ENCODE data around the gene MVD. TPM values are rescaled to one million over a fixed set of nuclear protein-coding genes. Genes with fewer than 3 reads are reported as not detected.

Gene MVD
- total RNA-seq, 3 donors from 2014 or later (not counting 1 experiment from before 2014, with no cell fraction given): 176 to 271 (median 185) TPM

DNA sequence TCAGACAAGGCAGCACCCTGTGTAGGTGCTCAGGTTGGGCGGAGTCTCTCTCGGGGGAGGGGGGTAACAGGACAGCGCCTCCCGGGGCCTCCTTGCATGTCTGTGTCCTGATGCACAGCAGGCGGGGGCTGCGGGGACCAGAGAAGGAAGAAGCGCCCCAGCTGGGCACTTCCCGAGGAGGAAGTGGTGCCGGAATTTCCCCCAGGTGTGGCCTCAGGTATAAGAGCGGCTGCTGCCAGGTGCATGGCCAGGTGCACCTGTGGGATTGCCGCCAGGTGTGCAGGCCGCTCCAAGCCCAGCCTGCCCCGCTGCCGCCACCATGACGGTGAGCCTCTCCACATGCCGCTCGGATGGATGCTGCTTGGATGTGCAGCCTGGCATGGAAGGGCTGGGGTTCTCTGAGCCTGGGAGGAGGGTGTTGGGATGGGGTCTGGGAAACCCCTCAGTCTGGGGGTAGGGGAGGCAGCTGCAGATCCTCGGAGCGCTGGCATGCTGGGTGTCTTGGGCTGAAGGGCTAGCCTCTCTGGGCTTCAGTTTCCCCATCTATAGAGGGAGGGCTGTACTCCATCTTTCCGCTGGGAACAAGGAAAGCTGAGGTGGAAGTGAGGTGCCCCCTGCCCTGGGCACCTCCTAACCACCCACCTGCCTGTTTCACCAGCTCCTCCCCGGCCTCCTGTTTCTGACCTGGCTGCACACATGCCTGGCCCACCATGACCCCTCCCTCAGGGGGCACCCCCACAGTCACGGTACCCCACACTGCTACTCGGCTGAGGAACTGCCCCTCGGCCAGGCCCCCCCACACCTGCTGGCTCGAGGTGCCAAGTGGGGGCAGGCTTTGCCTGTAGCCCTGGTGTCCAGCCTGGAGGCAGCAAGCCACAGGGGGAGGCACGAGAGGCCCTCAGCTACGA, 24.3 kb downstream of the MVD start, which contains the start of gene IL17C:
TSS of gene IL17C (plus strand) at position 250 of the 908 bp plus-strand sequence. CDS start at position 320, 70 bp downstream.
- H3K4me1 ChIP-seq (ENCODE audit: control insufficient read depth, insufficient read depth, low read length): peaks cover 88% of the 10 kb centered on the region
- TF ChIP-seq, protein P1, sequence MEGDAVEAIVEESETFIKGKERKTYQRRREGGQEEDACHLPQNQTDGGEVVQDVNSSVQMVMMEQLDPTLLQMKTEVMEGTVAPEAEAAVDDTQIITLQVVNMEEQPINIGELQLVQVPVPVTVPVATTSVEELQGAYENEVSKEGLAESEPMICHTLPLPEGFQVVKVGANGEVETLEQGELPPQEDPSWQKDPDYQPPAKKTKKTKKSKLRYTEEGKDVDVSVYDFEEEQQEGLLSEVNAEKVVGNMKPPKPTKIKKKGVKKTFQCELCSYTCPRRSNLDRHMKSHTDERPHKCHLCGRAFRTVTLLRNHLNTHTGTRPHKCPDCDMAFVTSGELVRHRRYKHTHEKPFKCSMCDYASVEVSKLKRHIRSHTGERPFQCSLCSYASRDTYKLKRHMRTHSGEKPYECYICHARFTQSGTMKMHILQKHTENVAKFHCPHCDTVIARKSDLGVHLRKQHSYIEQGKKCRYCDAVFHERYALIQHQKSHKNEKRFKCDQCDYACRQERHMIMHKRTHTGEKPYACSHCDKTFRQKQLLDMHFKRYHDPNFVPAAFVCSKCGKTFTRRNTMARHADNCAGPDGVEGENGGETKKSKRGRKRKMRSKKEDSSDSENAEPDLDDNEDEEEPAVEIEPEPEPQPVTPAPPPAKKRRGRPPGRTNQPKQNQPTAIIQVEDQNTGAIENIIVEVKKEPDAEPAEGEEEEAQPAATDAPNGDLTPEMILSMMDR (IDR thresholded peaks at IDR 0.05): no peak
- H3K4me3 ChIP-seq (ENCODE audit: low read length): no peak within 1 kb of the TSS
- Mint-ChIP-seq H3K4me3 (peak within 1 kb of the TSS; percentile 73), H3K4me1 (peaks cover 29 to 64% of the 10 kb centered on the region in 2 donors), H3K27me3 (ENCODE audit: low read depth in 2 of 2) (peaks cover 0 to 3% of the 10 kb centered on the region in 2 donors), H3K27ac (peak within 1 kb of the TSS; percentile 90 to 96), H3K36me3 (no peaks in the 10 kb centered on the region), H3K9me3 (peaks cover 0 to 3% of the 10 kb centered on the region in 2 donors)
- peak in 1 of 2 donors; percentile 59 for DNase-seq
- ATAC-seq: no peak
- H3K36me3 ChIP-seq (ENCODE audit: control insufficient read depth, insufficient read depth, low read length): peaks cover 10% of the 10 kb centered on the region
- peak within 1 kb of the TSS; percentile 88 for H3K27ac ChIP-seq (ENCODE audit: low read length)
- no peaks in the 10 kb centered on the region for H3K27me3 ChIP-seq (ENCODE audit: control insufficient read depth, insufficient read depth, low read length)
- peaks cover 10% of the 10 kb centered on the region for H3K9me3 ChIP-seq (ENCODE audit: control insufficient read depth, insufficient read depth, low read length)
- 40% methylated on average over 27 of the region's 27 CpGs for WGBS (ENCODE audit: insufficient coverage)
- intact Hi-C loops (cut with micrococcal nuclease): loop anchor here (5.0 to 10.0 kb wide), 4 partner anchors 49 to 181 kb away; partner anchors contain the start of genes SNAI3 and ZC3H18

DNA sequence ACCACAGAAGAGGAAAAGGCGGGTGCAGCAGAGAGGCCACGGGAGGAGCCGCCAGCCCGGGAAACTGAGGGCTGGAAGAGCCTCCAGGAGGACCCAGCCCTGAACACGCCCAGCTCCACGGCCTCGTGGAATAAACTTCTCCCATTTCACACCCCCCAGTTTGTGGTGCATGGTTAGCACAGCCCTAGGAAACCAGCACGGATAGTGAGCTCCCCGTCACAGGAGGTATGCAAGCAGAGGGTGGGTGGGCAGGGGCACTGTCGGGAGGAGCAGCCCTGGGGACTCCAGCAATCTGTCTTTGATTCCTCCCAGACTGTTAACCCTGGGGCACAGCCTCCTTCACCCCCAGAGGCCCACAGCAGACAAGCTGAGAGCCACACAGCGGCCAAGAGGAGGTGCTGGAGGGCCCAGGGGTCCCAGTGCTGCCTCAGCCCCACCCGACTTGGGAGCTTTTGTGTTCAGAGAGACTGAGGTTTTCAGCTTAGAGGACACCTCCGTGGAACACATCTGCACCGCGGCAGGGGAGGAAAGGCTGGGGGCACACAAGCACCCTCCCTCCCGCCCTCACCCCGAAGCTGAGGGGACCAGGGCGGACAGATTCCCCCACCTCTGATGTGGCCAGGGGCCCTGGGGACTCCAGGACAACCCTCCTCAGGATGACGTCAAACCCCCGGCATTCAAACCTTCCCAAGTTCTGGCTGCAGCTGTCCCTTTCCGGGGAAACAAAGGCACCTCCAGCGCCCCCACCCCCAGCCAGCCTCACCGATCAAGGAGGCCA, 26.2 kb downstream of the MVD start:
- Histone ChIP-seq H3K4me1 (ENCODE audit: control insufficient read depth, insufficient read depth, low read length) (peaks cover 84% of the 10 kb centered on the region), H3K4me3 (ENCODE audit: low read length) (no peak overlapping the region), H3K27ac (ENCODE audit: low read length) (peak overlapping the region; percentile 88), H3K36me3 (ENCODE audit: control insufficient read depth, insufficient read depth, low read length) (peaks cover 7% of the 10 kb centered on the region), H3K27me3 (ENCODE audit: control insufficient read depth, insufficient read depth, low read length) (no peaks in the 10 kb centered on the region), H3K9me3 (ENCODE audit: control insufficient read depth, insufficient read depth, low read length) (peaks cover 10% of the 10 kb centered on the region)
- Mint-ChIP-seq H3K27ac (peak overlapping the region; percentile 90 to 96), H3K36me3 (no peaks in the 10 kb centered on the region), H3K4me3 (peak overlapping the region; percentile 73), H3K27me3 (ENCODE audit: low read depth in 2 of 2) (peaks cover 0 to 3% of the 10 kb centered on the region in 2 donors), H3K4me1 (peaks cover 29 to 61% of the 10 kb centered on the region in 2 donors), H3K9me3 (peaks cover 0 to 3% of the 10 kb centered on the region in 2 donors)
- intact Hi-C loops (cut with micrococcal nuclease): loop anchor here (1.0 to 10.0 kb wide), 6 partner anchors 15 to 179 kb away; partner anchors contain the start of genes CYBA, SNAI3 and ZC3H18
- TF ChIP-seq, protein P1 (IDR thresholded peaks at IDR 0.05): no peak
- WGBS (ENCODE audit: insufficient coverage): 50% methylated on average over 18 of the region's 23 CpGs
- ATAC-seq: peak; percentile 9 to 14 (median 10)
- no peak for DNase-seq

DNA sequence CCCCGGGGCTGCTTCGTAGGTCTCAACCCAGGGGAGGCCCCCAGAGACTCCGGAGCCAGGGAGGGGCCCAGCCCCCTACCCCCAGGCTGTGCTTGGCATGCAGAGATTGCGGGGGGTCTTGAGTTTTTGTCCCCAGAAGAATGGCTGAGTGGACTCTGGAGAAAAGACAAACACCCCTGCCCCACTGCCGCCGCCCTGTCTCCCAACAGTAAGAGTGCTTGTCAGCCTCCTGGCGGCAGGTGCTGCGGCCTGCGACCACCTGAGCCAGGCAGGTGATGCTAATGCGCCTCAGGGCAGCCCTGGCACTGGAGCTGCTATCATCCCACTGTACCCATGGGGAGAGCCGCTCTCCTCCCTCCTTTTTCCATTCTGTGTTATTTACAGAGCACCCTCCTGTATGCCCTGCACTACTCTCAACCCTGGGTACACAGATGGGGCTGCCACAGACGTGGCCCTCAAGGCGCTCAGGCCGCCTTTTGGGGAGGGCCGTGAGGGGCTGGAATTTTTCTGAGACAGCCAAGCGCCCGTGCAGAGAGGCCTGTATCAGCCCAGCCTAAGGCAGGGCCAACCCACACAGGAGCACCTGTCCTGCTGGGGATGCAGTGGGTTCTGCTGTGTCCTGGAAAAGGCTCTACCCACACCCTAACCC, 27.1 kb downstream of the MVD start:
- Histone ChIP-seq H3K9me3 (ENCODE audit: control insufficient read depth, insufficient read depth, low read length) (peaks cover 10% of the 10 kb centered on the region), H3K36me3 (ENCODE audit: control insufficient read depth, insufficient read depth, low read length) (peaks cover 12% of the 10 kb centered on the region), H3K27me3 (ENCODE audit: control insufficient read depth, insufficient read depth, low read length) (no peaks in the 10 kb centered on the region), H3K4me3 (ENCODE audit: low read length) (no peak overlapping the region), H3K27ac (ENCODE audit: low read length) (peak overlapping the region; percentile 88), H3K4me1 (ENCODE audit: control insufficient read depth, insufficient read depth, low read length) (peaks cover 77% of the 10 kb centered on the region)
- DNase-seq (peak in 1 of 2 donors; percentile 36), ATAC-seq (no peak)
- Mint-ChIP-seq H3K4me3 (peak overlapping the region; percentile 67), H3K27ac (peak overlapping the region; percentile 88 to 90), H3K36me3 (no peaks in the 10 kb centered on the region), H3K27me3 (ENCODE audit: low read depth in 2 of 2) (peaks cover 0 to 3% of the 10 kb centered on the region in 2 donors), H3K9me3 (peaks cover 0 to 3% of the 10 kb centered on the region in 2 donors), H3K4me1 (peaks cover 29 to 60% of the 10 kb centered on the region in 2 donors)
- TF ChIP-seq, protein P1 (IDR thresholded peaks at IDR 0.05): no peak
- WGBS (ENCODE audit: insufficient coverage): 86% methylated on average over 17 of the region's 17 CpGs
- intact Hi-C loops (cut with micrococcal nuclease): loop anchor here (5.0 to 10.0 kb wide), 4 partner anchors 52 to 178 kb away; partner anchors contain the start of genes SNAI3 and ZC3H18

Data from natural killer cell (primary cell).